ENCODE results near the gene GPR62. TPM values are rescaled to one million over a fixed set of nuclear protein-coding genes. Genes with fewer than 3 reads are reported as not detected.

Gene GPR62
- total and polyA plus RNA-seq, 2 of the 8 experiments (the other 6 are each of a cell fraction or from before 2014, with no cell fraction given): 0.22 to 0.29 TPM

DNA sequence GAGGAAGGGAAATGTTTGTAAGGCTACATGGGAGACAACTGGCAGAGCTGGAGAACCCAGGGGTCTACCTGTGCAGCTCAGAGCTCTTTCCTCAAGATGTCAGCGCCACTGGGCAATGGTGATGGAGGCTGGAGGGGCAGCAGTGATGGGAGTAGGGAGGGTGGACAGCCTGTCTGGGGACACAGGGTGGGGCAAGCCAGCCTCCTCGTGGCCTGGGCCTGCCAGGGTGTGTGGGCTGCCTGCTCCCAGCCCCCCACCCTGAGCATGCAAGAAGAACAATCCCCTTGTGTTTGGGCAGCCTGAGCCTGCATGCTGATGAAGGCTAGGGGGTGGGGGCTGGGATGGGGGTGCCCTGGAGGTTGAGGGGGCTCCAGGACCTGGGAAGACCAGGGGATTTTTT is 10.8 kb downstream of the GPR62 start:
- WGBS, 2 experiments (ENCODE audit: extremely low coverage in 1 of 2, insufficient coverage in 1 of 2, insufficient read length in 1 of 2, insufficient replicate concordance in 2 of 2, low coverage in 1 of 2, low lambda C conversion rate in 2 of 2, missing lambda C conversion rate in 1 of 2): 88% methylated on average over 2 of the region's 2 CpGs; no CpG with 5 or more reads in 1 of the 2 experiments
- Histone ChIP-seq H2BK15ac (ENCODE audit: low read length) (peak overlapping the region; percentile 46; the same call in 1 of the 2 replicates), H2BK20ac (ENCODE audit: low read length) (no peak overlapping the region), H3K36me3 (ENCODE audit: control insufficient read depth in 2 of 4, insufficient read depth in 4 of 4, low read length in 3 of 4) (no peaks in the 10 kb centered on the region), H4K5ac (ENCODE audit: insufficient read length, low read depth, low read length) (no peak overlapping the region), H3K56ac (replicated peaks; ENCODE audit: insufficient read length, low read depth, low read length) (no peak overlapping the region), H2AK5ac (ENCODE audit: low read depth, low read length) (no peak overlapping the region), H4K20me1 (replicated peaks in 1 of 2; ENCODE audit: control insufficient read depth in 1 of 2, insufficient read depth in 2 of 2, low read length in 2 of 2) (peaks cover 0 to 8% of the 10 kb centered on the region in 2 experiments), H4K8ac (ENCODE audit: extremely low read depth, insufficient read depth, low read length) (no peak overlapping the region), H3K27ac (ENCODE audit: low read depth, low read length) (no peak overlapping the region), H2BK120ac (replicated peaks; ENCODE audit: low read depth, low read length) (no peak overlapping the region), H3K9me3 (ENCODE audit: insufficient read depth in 2 of 2, low read depth in 1 of 2, low read length in 1 of 2) (no peaks in the 10 kb centered on the region), H3K79me2 (ENCODE audit: control insufficient read depth in 1 of 2, insufficient read depth in 2 of 2, low read length in 2 of 2) (no peaks in the 10 kb centered on the region), H3K14ac (ENCODE audit: insufficient read length) (no peak overlapping the region), H3K4me3 (ENCODE audit: extremely low read depth in 1 of 4, insufficient read depth in 2 of 4, low read depth in 3 of 4, low read length in 4 of 4) (peak overlapping the region in 1 of 4 experiments; percentile 64; a peak in 1 of 8 replicates), H3K9ac (replicated peaks in 1 of 4; ENCODE audit: extremely low read depth in 1 of 4, low read depth in 3 of 4, low read length in 3 of 4) (no peak overlapping the region), H3K4ac (replicated peaks; ENCODE audit: insufficient read length, low read depth, low read length) (no peak overlapping the region), H4K91ac (replicated peaks; ENCODE audit: insufficient read length, low read length) (no peak overlapping the region), H2BK5ac (ENCODE audit: low read depth, low read length) (0 out of 2 replicates have a peak overlapping the region, but pooled peaks have one; percentile 44), H2AFZ (ENCODE audit: low read length) (no peak overlapping the region), H3K23me2 (ENCODE audit: low read depth, low read length) (peaks cover 9% of the 10 kb centered on the region; the same call in 1 of the 2 replicates), H2BK12ac (ENCODE audit: low read depth, low read length) (peak overlapping the region; percentile 80; the same call in 1 of the 2 replicates), H3K23ac (ENCODE audit: insufficient read length) (no peak overlapping the region), H3K79me1 (ENCODE audit: low read depth, low read length) (no peaks in the 10 kb centered on the region), H3K4me1 (replicated peaks in 1 of 4; ENCODE audit: control insufficient read depth in 3 of 4, insufficient read depth in 4 of 4, low read length in 3 of 4) (peaks cover 12 to 42% (median 33%) of the 10 kb centered on the region in 4 experiments), H3K18ac (ENCODE audit: extremely low read depth, low read length) (peak overlapping the region; percentile 60; the same call in 1 of the 2 replicates), H3K4me2 (ENCODE audit: insufficient read depth in 1 of 2, low read depth in 2 of 2, low read length in 2 of 2) (peak overlapping the region in 1 of 2 experiments; percentile 85; a peak in 3 of 4 replicates), H3K27me3 (replicated peaks in 1 of 4; ENCODE audit: control insufficient read depth in 3 of 4, extremely low read depth in 1 of 4, insufficient read depth in 3 of 4, low read length in 3 of 4) (peaks cover 0 to 13% (median 2%) of the 10 kb centered on the region in 4 experiments; a peak in 5 of 7 replicates)
- DNase-seq (ENCODE audit: low read depth in 1 of 2, low spot score in 2 of 2): no peak
- POLR2A ChIA-PET (ENCODE audit: partially characterized antibody): interaction anchor here (0.7 to 29.3 kb wide), 10 partner anchors 7 to 565 kb away, joined by 3 to 923 read pairs (median 4); partner anchors contain the start of genes ABHD14A, ABHD14B, ACY1 and GPR62
- CTCF ChIA-PET (ENCODE audit: partially characterized antibody): interaction anchor here (1.7 to 10.5 kb wide), 5 partner anchors 8 to 87 kb away, joined by 4 to 66 read pairs (median 25); partner anchors contain the start of genes ABHD14A, ABHD14B, ACY1 and PARP3
- FAIRE-seq: no peak
- TF ChIP-seq TAF1 (IDR thresholded peaks at IDR 0.05; ENCODE audit: low read depth, low read length): no peak
- TF ChIP-seq EGR1 (IDR thresholded peaks at IDR 0.05; ENCODE audit: borderline replicate concordance, low read depth, low read length): no peak
- TF ChIP-seq SUZ12 (IDR thresholded peaks at IDR 0.05; ENCODE audit: low read length): no peak
- TF ChIP-seq SP1 (IDR thresholded peaks at IDR 0.05; ENCODE audit: low read depth, low read length): no peak
- no peak for TF ChIP-seq SAP30 (IDR thresholded peaks at IDR 0.05; ENCODE audit: insufficient read depth, insufficient replicate concordance, low read length)
- TF ChIP-seq HDAC6 (IDR thresholded peaks at IDR 0.05; ENCODE audit: low read depth, low read length): no peak
- TF ChIP-seq CEBPB (IDR thresholded peaks at IDR 0.05; ENCODE audit: low read depth, low read length): no peak
- no peak for TF ChIP-seq RAD21 (IDR thresholded peaks at IDR 0.05 in 1 of 2, conservative IDR thresholded peaks at IDR 0.05 in 1 of 2; ENCODE audit: low read depth in 2 of 2, low read length in 2 of 2)
- TF ChIP-seq, protein P1, sequence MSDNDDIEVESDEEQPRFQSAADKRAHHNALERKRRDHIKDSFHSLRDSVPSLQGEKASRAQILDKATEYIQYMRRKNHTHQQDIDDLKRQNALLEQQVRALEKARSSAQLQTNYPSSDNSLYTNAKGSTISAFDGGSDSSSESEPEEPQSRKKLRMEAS (IDR thresholded peaks at IDR 0.05): no peak
- no peak for TF ChIP-seq SP4 (IDR thresholded peaks at IDR 0.05; ENCODE audit: low read length)
- TF ChIP-seq EP300 (IDR thresholded peaks at IDR 0.05; ENCODE audit: borderline replicate concordance in 1 of 2, low read depth in 2 of 2, low read length in 2 of 2): no peak
- TF ChIP-seq RXRA (IDR thresholded peaks at IDR 0.05; ENCODE audit: insufficient read depth, low read depth, low read length): no peak

Measured in H1 (cell line).